Parathyroid adenoma (tissue), 2 donors: Measurements from ENCODE around the gene ITGA8.

Source experiments
- H2AFZ ChIP-seq: fragments of 300-600 bp; sonication (generic); one replicate; pipeline ENCODE4 v1.7.0; 2017; ENCODE audit warnings: antibody characterized with exemption, mild to moderate bottlenecking
- H3K27ac ChIP-seq: fragments of 300-600 bp; sonication (generic); one replicate; pipeline ENCODE4 v1.7.0; 2017
- H3K27me3 ChIP-seq: fragments of 300-600 bp; sonication (generic); one replicate; pipeline ENCODE4 v1.7.0; 2017; ENCODE audit warnings: low read length; ENCODE audit not compliant: control insufficient read depth, insufficient read depth
- H3K36me3 ChIP-seq: fragments of 300-600 bp; sonication (generic); one replicate; pipeline ENCODE4 v1.7.0; 2017; ENCODE audit warnings: low read length; ENCODE audit not compliant: control insufficient read depth, insufficient read depth
- H3K4me1 ChIP-seq: fragments of 300-600 bp; sonication (generic); one replicate; pipeline ENCODE4 v1.7.0; 2017; ENCODE audit warnings: control low read depth
- H3K4me2 ChIP-seq: fragments of 300-600 bp; sonication (generic); one replicate; pipeline ENCODE4 v1.7.0; 2017; ENCODE audit warnings: low read length
- H3K4me3 ChIP-seq: fragments of 300-600 bp; sonication (generic); one replicate; pipeline ENCODE4 v1.7.0; 2017; ENCODE audit warnings: low read depth, low read length
- H3K79me2 ChIP-seq: fragments of 300-600 bp; sonication (generic); one replicate; pipeline ENCODE4 v1.7.0; 2017; ENCODE audit warnings: control low read depth
- H3K9ac ChIP-seq: fragments of 300-600 bp; sonication (generic); one replicate; pipeline ENCODE4 v1.7.0; 2017; ENCODE audit warnings: mild to moderate bottlenecking
- H3K9me3 ChIP-seq: fragments of 300-600 bp; sonication (generic); one replicate; pipeline ENCODE4 v1.7.0; 2017; ENCODE audit warnings: low read length; ENCODE audit not compliant: control insufficient read depth
- CTCF ChIP-seq: fragments of 300-600 bp; sonication (generic); IDR thresholded peaks from one replicate; pipeline ENCODE4 v1.7.0; 2017; ENCODE audit warnings: antibody characterized with exemption, mild to moderate bottlenecking
- donor health status: primary hyperparathyroidism.

The ITGA8 gene

GRCh38 chr10:15518250-15518649 is 201.5 kb downstream of the ITGA8 start:
- Histone ChIP-seq H3K27me3 (no peaks in the 10 kb centered on the region), H3K4me3 (no peak overlapping the region), H3K36me3 (no peaks in the 10 kb centered on the region), H3K4me1 (no peaks in the 10 kb centered on the region), H3K9ac (no peak overlapping the region), H3K9me3 (no peaks in the 10 kb centered on the region), H3K27ac (no peak overlapping the region), H3K4me2 (no peak overlapping the region), H3K79me2 (no peaks in the 10 kb centered on the region), H2AFZ (no peak overlapping the region)
- TF ChIP-seq CTCF = no peak

GRCh38 chr10:15516256-15517085 is 203.3 kb downstream of the ITGA8 start:
- no peaks in the 10 kb centered on the region for H3K36me3 ChIP-seq
- TF ChIP-seq CTCF = no peak
- H3K4me2 ChIP-seq = no peak overlapping the region
- no peaks in the 10 kb centered on the region for H3K4me1 ChIP-seq
- H3K79me2 ChIP-seq = no peaks in the 10 kb centered on the region
- H3K9ac ChIP-seq = no peak overlapping the region
- H3K27me3 ChIP-seq = no peaks in the 10 kb centered on the region
- H2AFZ ChIP-seq = no peak overlapping the region
- H3K27ac ChIP-seq = no peak overlapping the region
- no peak overlapping the region for H3K4me3 ChIP-seq
- no peaks in the 10 kb centered on the region for H3K9me3 ChIP-seq

- H3K9ac ChIP-seq = no peak overlapping the region
- H3K27me3 ChIP-seq = no peaks in the 10 kb centered on the region
- no peaks in the 10 kb centered on the region for H3K4me1 ChIP-seq
- no peaks in the 10 kb centered on the region for H3K79me2 ChIP-seq
- H3K27ac ChIP-seq = no peak overlapping the region
- H3K36me3 ChIP-seq = no peaks in the 10 kb centered on the region
- no peak overlapping the region for H2AFZ ChIP-seq
- TF ChIP-seq CTCF = no peak
- no peak overlapping the region for H3K4me2 ChIP-seq
- no peak overlapping the region for H3K4me3 ChIP-seq
- no peaks in the 10 kb centered on the region for H3K9me3 ChIP-seq
Observed at GRCh38 chr10:15515202-15515601, 204.5 kb downstream of the ITGA8 start.

GRCh38 chr10:15510963-15511362 is 208.8 kb downstream of the ITGA8 start:
- no peak overlapping the region for H3K4me2 ChIP-seq
- no peak for TF ChIP-seq CTCF
- no peak overlapping the region for H2AFZ ChIP-seq
- no peak overlapping the region for H3K27ac ChIP-seq
- H3K4me1 ChIP-seq = no peaks in the 10 kb centered on the region
- H3K9me3 ChIP-seq = no peaks in the 10 kb centered on the region
- no peaks in the 10 kb centered on the region for H3K79me2 ChIP-seq
- H3K27me3 ChIP-seq = no peaks in the 10 kb centered on the region
- no peaks in the 10 kb centered on the region for H3K36me3 ChIP-seq
- H3K9ac ChIP-seq = no peak overlapping the region
- H3K4me3 ChIP-seq = no peak overlapping the region

GRCh38 chr10:15505329-15505728 is 214.4 kb downstream of the ITGA8 start:
- Histone ChIP-seq H3K79me2 (no peaks in the 10 kb centered on the region), H3K27me3 (no peaks in the 10 kb centered on the region), H2AFZ (no peak overlapping the region), H3K4me2 (no peak overlapping the region), H3K27ac (no peak overlapping the region), H3K9ac (no peak overlapping the region), H3K36me3 (no peaks in the 10 kb centered on the region), H3K4me3 (no peak overlapping the region), H3K9me3 (no peaks in the 10 kb centered on the region), H3K4me1 (no peaks in the 10 kb centered on the region)
- TF ChIP-seq CTCF = no peak
